ENCODE data around the gene SCYGR7.
"Not testable (repeated sequence)": the region's sequence is repeated elsewhere in the genome, so short reads cannot be mapped to it uniquely, and the experiment has no call there.

SCYGR7 gene, protein sequence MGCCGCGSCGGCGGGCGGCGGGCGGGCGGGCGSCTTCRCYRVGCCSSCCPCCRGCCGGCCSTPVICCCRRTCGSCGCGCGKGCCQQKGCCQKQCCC

DNA sequence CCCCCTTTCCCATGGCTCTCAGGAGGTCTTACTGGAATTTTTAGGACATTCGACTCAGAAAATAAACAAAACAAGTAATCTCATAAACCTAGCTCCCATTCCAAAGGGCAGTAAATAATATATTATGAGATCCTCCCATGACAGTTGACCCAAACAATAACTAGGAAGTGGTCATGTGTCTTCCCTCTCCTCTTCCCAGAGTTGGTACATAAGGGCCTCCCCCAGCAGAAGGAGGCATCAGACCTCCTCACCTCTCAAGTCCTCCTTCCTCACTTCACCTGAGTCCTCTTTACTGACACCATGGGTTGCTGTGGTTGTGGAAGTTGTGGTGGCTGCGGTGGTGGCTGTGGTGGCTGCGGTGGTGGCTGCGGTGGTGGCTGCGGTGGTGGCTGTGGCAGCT, at the start of gene SCYGR7:
Gene SCYGR7, plus strand, starts transcription at position 301 of the 400 bp plus-strand sequence. Its CDS starts 0 bp downstream, at position 301.
- DNase-seq (ENCODE audit: low read depth): no peak

DNA sequence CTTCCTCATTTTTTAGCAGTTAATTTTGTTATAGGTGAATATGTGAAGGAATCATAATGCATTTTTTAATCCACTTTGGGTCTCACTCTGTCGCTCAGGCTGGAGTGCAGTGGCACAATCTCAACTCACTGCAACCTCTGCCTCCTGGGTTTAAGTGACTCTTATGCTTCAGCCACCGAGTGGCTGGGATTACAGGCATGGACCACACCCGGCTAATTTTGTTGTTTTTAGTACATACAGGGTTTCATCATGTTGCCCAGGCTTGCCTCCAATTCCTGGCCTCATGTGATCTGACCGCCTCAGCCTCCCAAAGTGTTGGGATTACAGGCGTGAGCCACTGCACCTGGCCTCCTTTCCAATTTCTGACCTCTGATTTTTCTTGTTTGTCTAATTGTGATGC, 43.9 kb upstream of the SCYGR7 start:
- no peak for DNase-seq (ENCODE audit: low read depth)

DNA sequence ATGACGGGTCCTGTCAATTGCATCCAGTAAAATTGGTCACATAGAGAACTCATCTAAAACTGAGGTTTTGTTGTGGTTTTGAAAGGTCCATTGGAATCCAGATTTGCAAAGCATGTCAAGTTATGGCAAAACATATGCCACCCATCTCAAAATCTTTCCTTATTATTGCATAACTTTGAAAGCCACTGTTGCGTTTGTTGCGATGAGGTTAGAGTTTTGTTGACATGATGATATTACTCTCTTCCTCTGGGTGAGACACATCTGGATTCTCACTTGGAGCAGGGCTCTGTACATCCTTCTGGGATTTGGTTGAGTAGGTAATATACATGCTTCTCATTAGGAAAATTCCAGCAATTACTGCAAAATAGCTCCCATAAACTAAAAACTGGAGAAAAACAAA, 40.9 kb upstream of the SCYGR7 start:
- no peak for DNase-seq (ENCODE audit: low read depth)

DNA sequence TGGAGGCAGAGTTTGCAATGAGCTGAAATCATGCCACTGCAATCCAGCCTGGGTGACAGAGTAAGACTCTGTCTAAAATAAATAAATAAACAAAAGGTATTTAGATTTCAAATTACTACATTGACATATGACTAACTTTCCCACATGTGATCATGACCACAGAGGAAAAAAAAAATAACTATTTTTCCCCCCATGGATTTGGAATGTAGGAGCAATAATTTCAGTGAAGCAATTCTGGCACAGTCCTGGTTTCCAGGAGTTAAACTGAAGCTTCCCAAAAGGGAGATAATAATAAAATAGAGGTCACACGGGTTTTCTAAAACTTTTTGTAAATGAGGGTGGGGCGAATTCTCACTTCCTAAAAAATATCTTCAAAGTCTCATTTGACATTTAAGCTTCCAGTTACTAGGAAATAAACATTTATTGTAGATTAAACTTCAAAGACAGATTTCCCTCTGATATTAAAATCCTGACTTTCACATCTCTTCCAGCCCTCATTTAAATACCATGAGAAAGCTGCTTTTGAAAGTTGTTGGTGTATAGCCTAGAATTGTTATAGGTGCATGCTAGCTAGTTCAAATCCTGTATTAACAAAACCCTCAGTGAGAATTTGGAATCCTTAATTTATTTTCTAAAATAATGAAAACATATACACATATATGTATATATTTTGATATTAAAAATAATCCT, 31.0 kb upstream of the SCYGR7 start:
- DNase-seq (ENCODE audit: low read depth): no peak

DNA sequence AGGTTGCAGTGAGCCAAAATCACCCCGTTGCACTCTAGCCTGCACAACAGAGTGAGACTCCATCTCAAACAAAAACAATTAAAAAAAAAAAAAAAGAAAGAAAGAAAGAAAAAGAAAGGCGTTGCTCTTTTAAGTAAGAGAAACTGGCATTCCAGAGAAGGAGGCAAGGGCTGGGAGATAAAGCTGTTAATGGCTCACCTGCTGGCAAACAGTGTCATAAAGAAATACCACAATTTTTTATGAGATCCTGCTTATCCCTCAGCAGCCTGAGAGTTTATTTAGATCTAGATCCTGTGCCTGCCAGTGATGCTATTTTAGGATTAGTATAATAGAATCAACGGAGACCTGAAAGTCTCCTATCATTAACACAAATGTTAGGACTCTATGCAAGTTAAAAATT, 26.6 kb upstream of the SCYGR7 start:
- DNase-seq (ENCODE audit: low read depth): no peak

DNA sequence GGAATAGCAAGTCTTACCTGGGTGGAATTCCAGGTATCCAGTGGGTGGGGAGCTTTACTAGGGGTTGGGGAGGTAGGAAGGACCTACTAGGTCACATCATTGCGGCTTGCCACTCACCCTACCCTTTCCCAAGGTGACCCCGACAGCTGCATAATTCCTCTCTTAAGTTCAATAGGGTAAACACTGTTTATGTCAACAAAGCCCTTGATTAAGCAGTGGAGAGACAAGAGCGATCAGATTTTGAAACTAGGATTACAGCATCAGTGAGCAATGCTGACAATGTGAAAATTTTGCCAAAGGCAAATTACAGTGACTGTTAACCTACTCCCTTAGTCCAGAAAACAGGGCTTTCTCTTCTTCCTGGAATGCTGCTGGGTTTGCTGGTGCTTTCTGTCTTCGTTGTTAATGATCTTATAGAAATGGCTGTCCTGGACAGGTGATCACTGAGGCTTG, 24.8 kb upstream of the SCYGR7 start:
- DNase-seq (ENCODE audit: low read depth): peak; percentile 10

DNA sequence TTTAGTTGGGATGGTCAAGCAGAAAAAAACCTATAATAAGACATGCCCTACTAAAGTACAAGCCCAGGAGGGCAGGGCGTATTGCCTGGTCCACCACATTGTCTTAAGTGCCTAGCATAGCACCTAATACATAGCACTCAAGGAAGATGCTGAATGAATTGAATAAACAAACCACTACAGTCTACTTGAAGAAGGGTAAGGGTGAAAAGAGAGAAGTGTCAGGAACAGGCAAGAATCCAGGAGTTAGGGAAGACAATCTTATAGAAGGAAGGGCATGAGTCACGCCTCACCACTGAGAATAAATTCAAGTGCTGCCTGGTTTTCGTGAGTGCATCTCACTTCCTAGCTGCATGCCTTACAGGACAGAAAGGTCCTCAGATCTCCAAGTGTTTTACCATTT, 24.2 kb upstream of the SCYGR7 start:
- DNase-seq (ENCODE audit: low read depth): peak; percentile 8

DNA sequence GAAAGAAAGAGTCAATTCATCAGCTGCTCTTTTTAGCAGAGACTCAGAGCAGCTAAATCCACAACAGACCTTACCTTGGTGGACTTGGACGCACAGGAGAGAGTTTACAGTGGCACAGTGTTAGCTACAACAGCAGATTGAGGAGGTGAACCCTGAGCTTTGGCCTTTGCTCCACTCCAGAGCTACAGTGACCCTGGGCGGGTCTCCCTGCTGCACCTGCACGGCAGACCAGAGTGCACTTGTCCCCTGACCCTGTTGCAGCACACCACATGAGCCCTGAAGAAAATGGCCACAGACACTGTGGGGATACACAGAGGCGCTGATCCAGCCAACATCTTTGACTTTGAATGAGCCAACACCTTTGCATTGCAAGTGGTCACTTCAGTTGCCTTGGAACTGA, 21.3 kb upstream of the SCYGR7 start:
- DNase-seq (ENCODE audit: low read depth): no peak

DNA sequence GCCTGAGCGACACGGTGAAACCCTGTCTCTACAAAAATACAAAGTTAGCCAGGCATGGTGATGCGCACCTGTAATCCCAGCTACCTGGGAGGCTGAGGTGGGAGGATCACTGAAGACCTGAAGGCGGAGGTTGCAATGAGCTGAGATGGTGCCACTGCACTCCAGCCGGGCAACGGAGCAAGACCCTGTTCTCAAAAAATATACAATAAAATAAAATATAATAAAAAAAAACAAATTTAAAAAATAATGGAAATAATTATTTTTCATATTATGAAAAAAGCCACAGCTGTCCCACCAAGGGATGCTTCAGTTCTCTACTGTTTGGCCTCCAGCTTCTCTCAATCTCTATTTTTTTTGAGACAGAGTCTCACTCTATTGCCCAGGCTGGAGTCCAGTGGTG, 20.7 kb upstream of the SCYGR7 start:
- no peak for DNase-seq (ENCODE audit: low read depth)

DNA sequence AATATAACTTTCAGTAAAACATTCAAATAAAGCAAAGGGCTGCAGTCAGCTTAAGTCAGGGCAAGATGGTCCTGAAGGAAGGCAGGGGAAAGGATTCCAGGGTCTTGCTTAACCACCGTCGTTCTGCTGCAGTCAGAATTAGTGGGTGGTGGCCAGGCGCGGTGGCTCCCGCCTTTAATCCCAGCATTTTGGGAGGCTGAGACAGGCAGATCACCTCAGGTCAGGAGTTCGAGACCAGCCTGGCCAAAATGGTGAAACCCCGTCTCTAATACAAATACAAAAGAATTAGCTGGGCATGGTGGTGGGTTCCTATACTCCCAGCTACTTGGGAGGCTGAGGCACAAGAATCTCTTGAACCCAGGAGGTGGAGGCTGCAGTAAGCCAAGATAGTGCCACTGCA, 17.1 kb upstream of the SCYGR7 start:
- DNase-seq (ENCODE audit: low read depth): no peak

DNA sequence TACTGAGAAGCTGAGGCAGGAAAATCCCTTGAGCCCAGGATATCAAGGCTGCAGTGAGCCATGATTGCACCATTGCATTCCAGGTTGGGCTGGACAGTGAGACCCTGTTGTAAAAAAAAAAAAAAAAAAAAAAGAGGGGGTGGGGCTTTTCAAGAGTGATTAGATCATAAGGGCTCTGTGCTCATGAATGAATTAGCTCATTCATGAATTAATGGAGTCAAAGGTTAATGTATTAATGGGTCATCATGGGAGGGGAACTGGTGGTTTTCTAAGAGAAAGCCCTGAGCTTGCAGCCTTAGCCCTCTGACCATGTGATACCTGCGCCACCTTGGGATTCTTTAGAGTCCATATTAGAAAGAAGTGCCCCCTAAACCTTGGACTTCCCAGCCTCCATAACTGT, 14.8 kb upstream of the SCYGR7 start:
- no peak for DNase-seq (ENCODE audit: low read depth)

DNA sequence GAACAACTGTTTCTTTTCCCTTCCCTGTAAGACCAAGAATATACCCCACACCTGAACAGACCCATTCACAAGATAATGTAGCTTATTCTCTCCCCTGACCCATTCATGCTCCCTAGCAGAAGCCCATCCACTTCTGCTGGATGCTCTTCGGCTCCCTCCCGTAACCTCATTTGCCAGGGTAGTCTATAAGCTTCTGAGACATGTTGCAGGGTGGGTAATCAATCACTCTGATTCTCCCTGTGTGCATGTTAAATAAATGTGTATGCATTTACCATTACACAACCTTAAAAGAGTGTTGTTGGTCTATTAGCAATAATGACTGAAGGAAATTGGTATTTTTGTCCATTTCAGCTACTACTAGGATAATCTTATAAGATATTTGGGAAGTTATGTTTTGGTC, 11.6 kb upstream of the SCYGR7 start:
- DNase-seq (ENCODE audit: low read depth): no peak

DNA sequence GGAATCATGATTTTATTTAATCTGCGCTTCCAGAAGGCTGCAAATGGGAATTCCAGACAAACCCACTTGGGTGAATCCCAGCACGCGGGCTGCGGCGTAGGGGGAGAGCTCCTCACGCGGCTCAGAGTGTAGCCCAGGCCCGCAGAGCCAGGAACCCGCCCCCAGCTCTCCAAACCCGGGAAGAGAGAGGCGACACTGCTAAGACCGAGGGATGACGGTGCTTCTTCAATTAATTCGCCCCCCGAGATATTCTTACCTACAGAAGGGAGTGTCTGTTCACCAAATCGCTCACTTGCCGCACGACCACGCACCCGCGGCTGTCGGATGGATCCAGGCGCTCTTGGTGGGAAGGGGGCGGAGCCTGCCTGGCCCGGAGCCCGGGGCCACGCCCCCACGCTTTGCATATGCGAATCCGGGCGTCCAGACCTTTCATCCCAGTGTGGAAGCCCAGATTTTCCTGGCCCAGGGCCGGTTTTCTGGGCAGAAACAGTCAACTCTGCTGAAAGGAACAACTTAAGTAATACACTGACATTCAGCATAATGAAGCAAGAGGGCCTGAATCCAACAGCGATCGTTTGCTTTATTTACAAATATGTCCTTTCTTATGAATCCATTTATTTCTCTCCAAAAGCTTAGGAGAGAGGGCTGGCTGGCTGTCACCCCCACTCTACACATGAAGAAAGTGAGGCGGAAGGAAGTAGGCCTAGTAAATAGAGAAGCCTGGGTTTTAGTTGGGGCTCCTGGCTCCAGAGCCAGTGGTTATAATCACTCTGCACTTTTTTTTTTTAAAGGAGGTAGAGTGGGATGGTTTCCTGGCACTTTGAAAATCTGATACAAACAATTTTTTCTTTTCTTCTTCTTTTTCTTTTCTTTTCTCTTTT, 10.2 kb upstream of the SCYGR7 start, which contains the start of gene SLC19A3:
Gene SLC19A3, minus strand, starts transcription at position 342 of the 881 bp plus-strand sequence. CDS start 15,710 bp downstream, outside the sequence.
- DNase-seq (ENCODE audit: low read depth): peak; percentile 22

DNA sequence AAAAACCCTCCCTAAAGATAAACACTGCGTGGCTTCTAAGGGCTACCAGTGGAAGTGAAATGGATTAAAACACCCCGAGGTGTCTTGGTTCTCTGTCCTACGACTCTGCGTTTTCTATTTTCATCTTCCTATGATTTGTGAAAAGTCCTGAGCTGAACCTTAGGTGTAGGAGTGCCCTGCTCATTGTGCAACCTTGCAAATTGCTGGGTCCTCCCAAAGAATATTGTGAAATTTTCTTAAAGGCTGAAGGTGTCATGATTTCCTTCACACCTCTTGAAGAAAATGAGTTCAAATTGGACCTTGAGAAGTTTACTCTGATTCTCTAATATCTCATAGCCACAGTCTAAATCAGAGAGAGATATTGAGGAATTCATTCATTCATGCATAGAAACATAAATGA, 8.5 kb upstream of the SCYGR7 start:
- DNase-seq (ENCODE audit: low read depth): no peak

DNA sequence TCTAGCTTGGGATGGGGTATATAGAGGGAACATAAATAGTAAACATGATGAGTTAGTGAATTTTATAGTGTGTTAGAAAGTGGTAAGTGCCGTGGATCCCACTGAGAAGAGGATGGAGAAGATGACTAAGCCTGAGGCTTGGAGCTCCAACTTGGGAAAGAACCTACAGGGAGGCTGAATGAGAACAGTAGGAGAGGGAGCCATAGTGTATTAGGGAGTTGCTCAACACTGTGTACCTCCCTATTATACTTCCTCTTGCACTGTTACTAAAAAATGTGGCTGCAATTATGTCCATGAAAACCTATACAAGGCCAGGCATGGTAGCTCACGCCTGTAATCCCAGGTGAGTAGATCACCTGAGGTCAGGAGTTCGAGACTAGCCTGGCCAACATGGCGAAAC, 7.5 kb upstream of the SCYGR7 start:
- no peak for DNase-seq (ENCODE audit: low read depth)

DNA sequence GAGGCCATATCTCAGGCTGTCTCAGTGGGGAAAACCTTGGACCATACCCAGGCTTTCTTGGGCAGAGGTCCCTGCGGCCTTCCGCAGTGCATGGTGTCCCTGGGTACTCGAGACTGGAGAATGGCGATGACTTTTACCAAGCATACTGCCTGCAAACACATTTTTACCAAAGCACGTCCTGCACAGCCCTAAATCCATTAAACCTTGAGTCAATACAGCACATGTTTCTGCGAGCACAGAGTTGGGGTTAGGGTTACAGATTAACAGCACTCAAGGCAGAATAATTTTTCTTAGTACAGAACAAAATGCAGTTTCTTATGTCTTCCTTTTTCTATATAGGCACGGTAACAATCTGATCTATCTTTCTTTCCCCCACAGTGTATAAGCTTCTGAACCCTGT, 5.3 kb upstream of the SCYGR7 start:
- not testable (repeated sequence) for DNase-seq (ENCODE audit: low read depth)

DNA sequence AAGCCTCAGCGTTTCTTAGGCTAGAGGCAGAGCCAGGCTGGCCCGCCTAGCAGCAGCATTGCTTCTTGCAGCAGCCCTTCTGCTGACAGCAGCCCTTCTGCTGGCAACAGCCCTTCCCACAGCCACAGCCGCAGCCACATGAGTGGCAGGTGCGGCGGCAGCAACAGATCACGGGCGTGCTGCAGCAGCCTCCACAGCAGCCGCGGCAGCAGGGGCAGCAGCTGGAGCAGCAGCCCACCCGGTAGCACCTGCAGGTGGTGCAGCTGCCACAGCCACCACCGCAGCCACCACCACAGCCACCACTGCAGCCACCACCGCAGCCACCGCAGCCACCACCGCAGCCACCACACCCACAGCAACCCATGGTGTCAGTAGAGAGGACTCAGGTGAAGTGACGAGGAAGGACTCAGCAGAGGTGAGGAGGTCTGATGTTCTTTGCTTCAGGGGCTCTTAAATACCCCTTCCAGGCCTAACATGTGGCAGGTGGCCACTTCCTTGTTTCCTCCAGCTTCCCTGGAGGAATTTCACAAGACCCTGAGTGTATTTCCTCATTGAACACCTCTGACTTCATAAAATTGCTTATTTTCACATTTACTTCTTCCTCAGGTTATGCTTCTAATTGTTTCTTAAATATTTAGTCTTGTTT, 3.6 kb upstream of the SCYGR7 start, which contains the start of gene SCYGR6:
Gene SCYGR6, minus strand, starts transcription at position 364 of the 646 bp plus-strand sequence. Its CDS starts 0 bp downstream, at position 364.
- no peak for DNase-seq (ENCODE audit: low read depth)

DNA sequence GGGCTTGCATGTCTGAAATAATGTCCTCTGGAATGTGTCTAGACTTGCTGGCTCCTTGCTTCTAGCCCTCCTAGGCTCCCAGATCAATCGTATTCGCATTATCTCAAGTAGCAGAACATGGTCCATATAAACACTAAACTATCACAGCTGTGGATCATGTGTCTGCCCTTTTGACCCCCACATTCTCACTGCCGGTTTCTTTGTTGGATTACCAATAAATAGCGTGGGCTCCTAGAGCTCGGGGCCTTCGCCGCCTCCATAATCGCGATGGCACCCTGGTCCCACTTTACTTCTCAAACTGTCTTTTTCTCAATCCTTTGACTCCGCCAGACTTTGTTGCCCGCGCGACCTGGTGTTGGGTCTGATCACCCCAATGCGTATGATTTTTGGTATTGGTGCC, 11.2 kb downstream of the SCYGR7 start:
- DNase-seq (ENCODE audit: low read depth): no peak

DNA sequence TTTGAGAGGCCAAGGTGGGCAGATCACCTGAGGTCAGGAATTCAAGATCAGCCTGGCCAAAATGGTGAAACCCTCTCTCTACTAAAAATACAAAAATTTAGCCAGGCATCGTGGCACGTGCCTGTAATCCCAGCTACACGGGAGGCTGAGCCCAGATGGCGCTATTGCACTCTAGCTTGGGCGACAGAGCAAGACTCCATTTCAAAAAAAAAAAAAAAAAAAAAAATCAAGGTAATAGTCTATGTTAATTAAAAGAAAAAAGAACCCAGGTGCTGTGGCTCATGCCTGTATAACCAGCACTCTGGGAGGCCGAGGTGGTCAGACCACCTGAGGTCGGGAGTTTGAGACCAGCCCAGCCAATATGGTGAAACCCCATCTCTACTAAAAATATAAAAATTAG, 12.6 kb downstream of the SCYGR7 start:
- DNase-seq (ENCODE audit: low read depth): not testable (repeated sequence)

DNA sequence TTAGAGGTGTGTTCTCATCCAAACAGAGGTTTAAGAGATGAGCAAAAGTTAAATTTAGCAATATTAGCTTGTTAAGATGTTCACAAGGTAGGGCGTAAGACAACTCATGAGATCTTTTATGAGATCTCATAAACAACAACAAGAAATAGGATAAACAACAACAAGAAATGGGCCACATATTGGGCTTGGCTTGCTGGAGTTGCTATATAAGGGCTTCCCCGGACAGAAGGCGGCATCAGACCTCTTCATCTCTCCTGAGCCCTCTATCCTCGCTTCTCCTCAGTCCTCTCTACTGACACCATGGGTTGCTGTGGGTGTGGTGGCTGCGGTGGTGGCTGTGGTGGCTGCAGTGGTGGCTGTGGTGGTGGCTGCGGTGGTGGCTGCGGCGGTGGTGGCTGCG, 17.5 kb downstream of the SCYGR7 start, which contains the start of gene SCYGR8:
Gene SCYGR8, plus strand, starts transcription at position 301 of the 400 bp plus-strand sequence. Its CDS starts 0 bp downstream, at position 301.
- DNase-seq (ENCODE audit: low read depth): no peak

DNA sequence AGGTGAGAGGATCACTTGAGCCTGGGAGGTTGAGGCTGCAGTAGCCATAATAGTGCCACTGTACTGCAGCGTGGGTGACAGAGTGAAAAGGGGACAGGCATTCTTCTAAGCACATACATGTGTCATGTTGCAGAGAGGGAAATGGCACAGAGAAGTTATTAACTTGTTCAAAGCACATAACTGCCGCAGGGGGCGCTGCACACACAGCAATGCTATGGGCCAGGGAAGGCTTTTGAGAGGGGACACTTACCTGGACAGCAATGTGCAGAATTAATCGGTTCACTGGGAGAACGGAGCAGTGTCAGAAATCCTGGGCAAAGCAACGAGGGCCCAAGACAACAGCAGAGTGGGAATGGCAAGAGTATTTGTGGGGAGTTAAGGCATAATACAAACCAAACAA, 19.9 kb downstream of the SCYGR7 start:
- DNase-seq (ENCODE audit: low read depth): no peak

DNA sequence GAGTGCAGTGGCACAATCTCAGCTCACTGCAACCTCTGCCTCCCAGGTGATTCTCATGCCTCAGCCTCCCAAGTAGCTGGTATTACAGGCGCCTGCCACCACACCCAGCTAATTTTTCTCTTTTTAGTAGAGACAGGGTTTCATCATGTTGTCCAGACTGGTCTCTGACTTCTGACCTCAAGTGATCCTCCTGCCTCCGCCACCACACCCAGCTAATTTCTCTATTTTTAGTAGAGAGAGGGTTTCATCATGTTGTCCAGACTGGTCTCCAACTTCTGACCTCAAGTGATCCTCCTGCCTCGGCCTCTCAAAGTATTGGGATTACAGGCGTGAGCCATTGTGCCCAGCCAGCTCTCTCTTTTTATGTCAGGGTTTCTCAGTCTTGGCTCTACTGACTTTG, 28.1 kb downstream of the SCYGR7 start:
- DNase-seq (ENCODE audit: low read depth): not testable (repeated sequence)

All from HS-5 (cell line).